RWPE1 (cell line): Measurements from ENCODE around the gene KCNN3.

ENCODE experiments used
- CTCF ChIA-PET: fragments of 350-600 bp; sonication (Branson Sonifier 250); formaldehyde crosslinking; extraction: SDS; loops from one replicate; lab custom pipeline; 2021; lab: Yijun Ruan, JAX
- POLR2A ChIA-PET: fragments of 400-600 bp; formaldehyde crosslinking; extraction: SDS; loops from one replicate; lab custom pipeline; 2020; ENCODE audit warnings: antibody characterized with exemption; ENCODE audit not compliant: low non-redundant PET; lab: Yijun Ruan, JAX
- DNase-seq: peaks from one replicate; pipeline ENCODE4 v3.0.0; 2012; ENCODE audit warnings: low spot score
- H3K27ac ChIP-seq: fragments of 450-650 bp; 2 replicates; pipeline ENCODE4 v1.5.1; 2017
- CTCF ChIP-seq: fragments of 450-650 bp; conservative IDR thresholded peaks from 2 replicates; pipeline ENCODE4 v1.5.1; 2017; ENCODE audit warnings: low read depth, mild to moderate bottlenecking

The KCNN3 gene

GRCh38 chr1:154844297-154844681, 25.8 kb downstream of the KCNN3 start:
- H3K27ac ChIP-seq: no peak overlapping the region
- ChIA-PET POLR2A (no interaction called here), CTCF (interaction anchor here (1.3 kb wide), 1 partner anchor 34 kb away, joined by 3 read pairs; no protein-coding TSS in a partner anchor)
- DNase-seq: no peak
- TF ChIP-seq CTCF: no peak

- DNase-seq: no peak
- TF ChIP-seq CTCF: no peak
- CTCF ChIA-PET: interaction anchor here (0.5 kb wide), 1 partner anchor 189 kb away, joined by 3 read pairs; no protein-coding TSS in a partner anchor
- no peak overlapping the region for H3K27ac ChIP-seq
- POLR2A ChIA-PET: no interaction called here
These were observed 26.3 kb downstream of the KCNN3 start for GRCh38 chr1:154843636-154844296.

DNA sequence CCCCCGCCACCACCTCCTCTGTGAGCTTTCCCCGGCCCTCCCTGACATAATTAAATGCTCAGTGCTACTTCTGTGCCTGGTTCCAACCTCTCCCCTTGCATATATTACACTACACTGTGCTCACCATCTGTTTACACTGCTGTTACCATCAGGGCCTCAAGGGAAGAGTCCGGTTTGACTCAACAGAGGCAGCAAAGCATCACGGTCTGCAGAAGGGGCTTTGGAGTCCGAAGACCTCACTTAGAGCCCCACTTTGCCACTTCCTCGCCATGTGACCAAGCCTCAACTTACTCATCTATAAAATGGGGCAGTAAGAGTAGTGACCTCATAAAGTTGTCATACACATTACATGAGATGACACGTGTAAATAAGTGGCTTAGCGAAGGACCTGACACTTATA, 27.4 kb downstream of the KCNN3 start:
- no peak for DNase-seq
- H3K27ac ChIP-seq: no peak overlapping the region
- POLR2A ChIA-PET: no interaction called here
- CTCF ChIA-PET: no interaction called here
- no peak for TF ChIP-seq CTCF

GRCh38 chr1:154841384-154841783, 28.7 kb downstream of the KCNN3 start:
- ChIA-PET POLR2A (no interaction called here), CTCF (interaction anchor here (0.6 kb wide), 1 partner anchor 561 kb away, joined by 4 read pairs; no protein-coding TSS in a partner anchor)
- no peak for DNase-seq
- no peak overlapping the region for H3K27ac ChIP-seq
- TF ChIP-seq CTCF: no peak

DNA sequence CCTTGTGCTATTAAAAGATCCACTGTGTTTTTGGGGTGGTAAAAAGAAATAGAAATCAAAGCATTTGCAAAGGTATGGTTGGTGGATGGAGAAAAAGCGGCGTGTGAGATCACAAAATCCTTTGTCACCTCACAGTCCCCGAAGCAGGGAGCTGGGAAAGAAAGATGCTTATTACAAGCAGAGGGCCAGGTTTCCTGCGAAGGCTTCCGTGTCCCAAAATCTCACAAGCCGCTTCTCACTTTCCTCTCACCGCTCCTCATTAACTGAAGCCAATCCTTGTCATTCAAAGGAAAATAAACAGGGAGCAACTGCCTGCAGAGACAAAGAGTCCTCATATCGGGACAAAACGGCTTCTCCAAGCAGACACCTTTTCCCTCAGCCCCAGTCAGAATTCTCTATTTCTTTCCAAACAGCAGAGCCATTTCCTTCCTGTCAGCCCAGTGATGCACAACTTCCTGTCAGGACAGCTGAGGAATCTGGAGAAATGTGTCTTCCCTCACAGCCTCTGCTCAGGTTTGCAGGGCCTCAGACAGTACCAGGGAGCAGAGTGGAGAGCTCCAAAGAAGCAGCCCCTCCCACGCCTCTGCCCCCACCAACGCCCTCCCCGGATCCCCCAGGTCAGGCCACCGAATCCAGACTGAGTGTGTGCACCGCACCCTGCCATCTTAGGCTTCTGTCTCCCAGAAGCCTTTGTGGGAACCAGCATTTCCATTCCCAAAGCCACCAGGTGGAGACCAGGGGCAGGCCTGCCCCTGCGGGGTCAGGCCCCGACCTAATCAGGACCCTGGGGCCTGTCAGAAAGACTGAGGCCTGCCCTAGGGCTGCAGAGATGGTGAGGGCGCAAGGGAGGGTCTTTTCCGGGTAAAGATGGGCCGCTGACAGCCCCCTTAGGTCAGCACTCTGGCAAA, 29.6 kb downstream of the KCNN3 start:
- POLR2A ChIA-PET: no interaction called here
- DNase-seq: no peak
- no peak overlapping the region for H3K27ac ChIP-seq
- TF ChIP-seq CTCF: no peak
- CTCF ChIA-PET: interaction anchor here (0.6 to 0.7 kb wide), 2 partner anchors 9 to 562 kb away, joined by 3 to 4 read pairs; no protein-coding TSS in a partner anchor

DNA sequence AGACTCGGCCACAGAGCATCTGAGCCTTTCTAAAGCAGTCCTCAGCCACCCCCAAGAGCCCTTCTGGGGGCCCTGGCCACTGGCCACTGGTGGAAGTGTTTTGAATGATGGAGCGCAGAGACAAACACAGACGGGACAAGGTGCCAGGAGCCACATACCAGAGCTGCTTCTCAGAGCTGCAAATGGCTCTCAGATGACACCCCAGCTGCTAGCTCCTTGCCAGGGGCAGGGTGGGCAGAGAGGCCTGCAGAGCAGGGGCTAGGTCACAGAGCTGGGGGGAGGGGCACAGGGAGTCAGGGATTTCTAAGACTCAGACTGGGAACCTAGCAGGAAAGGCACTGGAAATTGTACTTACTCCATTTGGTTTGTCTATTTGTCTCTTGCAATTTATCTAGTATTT, 30.4 kb downstream of the KCNN3 start:
- no peak overlapping the region for H3K27ac ChIP-seq
- ChIA-PET POLR2A (no interaction called here), CTCF (no interaction called here)
- no peak for DNase-seq
- no peak for TF ChIP-seq CTCF
